Neutrophil (primary cell): ENCODE data around the gene PPIL4.

Experiments used
- H3K27ac ChIP-seq: fragments of 200-600 bp; sonication (generic); 2 replicates; pipeline ENCODE4 v1.5.1; 2016; ENCODE audit warnings: mild to moderate bottlenecking, moderate library complexity
- H3K27me3 ChIP-seq: fragments of 200-600 bp; sonication (generic); 2 replicates; pipeline ENCODE4 v1.6.0; 2016; ENCODE audit warnings: mild to moderate bottlenecking
- H3K36me3 ChIP-seq: fragments of 200-600 bp; sonication (generic); 2 replicates; pipeline ENCODE4 v1.5.1; 2017
- H3K4me1 ChIP-seq, 2 experiments: fragments of 200-600 bp in 1 of 2; sonication (generic) in 1 of 2; 1 replicate in 1 of 2; 2 replicates in 1 of 2; pipeline versions ENCODE4 v1.5.1 to v1.6.1; 2013 to 2016; ENCODE audit warnings: low read depth in 1 of 2, low read length in 1 of 2, mild to moderate bottlenecking in 1 of 2, moderate library complexity in 1 of 2; ENCODE audit not compliant: control insufficient read depth in 1 of 2, insufficient read depth in 1 of 2
- H3K4me3 ChIP-seq, 2 experiments: fragments of 200-600 bp in 1 of 2; sonication (generic) in 1 of 2; 1 replicate in 1 of 2; 2 replicates in 1 of 2; pipeline ENCODE4 v1.5.1; 2013 to 2016; ENCODE audit warnings: low read depth in 1 of 2, low read length in 1 of 2, mild to moderate bottlenecking in 1 of 2, moderate library complexity in 1 of 2
- H3K9me3 ChIP-seq: fragments of 200-600 bp; sonication (generic); 2 replicates; pipeline ENCODE4 v1.5.1; 2016
- TF ChIP-seq, protein P1 (sequence below): fragments of 200-600 bp; sonication (generic); IDR thresholded peaks from 2 replicates; pipeline ENCODE4 v1.5.1; 2016; ENCODE audit warnings: antibody characterized with exemption

Gene PPIL4

DNA sequence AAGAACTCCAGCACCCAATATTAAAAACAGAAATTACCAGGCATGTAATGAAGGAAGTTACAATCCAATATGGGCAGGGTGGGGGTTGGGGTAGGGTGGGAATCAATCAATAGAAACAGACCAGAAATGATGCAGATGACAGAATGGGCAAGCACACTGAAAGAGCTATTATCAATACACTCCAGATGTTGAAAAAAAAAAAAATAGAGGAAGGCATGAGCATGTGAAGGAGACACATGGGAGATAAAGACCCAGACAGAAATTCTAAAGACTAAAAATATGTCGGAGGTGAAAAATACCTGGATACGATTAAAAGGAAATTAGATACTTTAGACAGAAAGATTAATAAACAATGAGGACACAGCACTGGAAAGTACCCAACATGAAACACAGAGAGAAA is 42.0 kb downstream of the PPIL4 start:
- Histone ChIP-seq H3K9me3 (no peaks in the 10 kb centered on the region), H3K27ac (no peak overlapping the region), H3K36me3 (peaks cover 34% of the 10 kb centered on the region)

DNA sequence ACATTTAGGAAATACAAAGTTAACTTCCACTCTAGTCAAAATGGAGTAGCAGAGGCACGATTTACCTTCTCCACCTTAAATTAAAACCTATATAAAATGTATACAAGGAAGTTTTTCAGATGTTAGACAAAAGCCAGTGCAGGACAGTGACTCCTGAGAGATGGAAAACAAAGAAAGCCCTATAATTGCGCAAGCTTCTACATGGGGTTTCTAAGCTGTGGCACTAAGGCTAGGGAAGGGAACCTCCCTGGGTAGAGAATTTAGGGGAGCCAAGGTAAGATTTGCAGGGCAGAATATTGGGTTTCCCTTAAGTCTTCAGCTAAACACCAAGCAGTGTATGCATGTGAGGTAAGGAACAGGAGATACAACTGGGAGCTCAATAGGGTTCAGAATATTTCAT is 42.6 kb downstream of the PPIL4 start:
- peaks cover 34% of the 10 kb centered on the region for H3K36me3 ChIP-seq
- H3K27me3 ChIP-seq = no peaks in the 10 kb centered on the region
- no peaks in the 10 kb centered on the region for H3K9me3 ChIP-seq
- H3K4me1 ChIP-seq = no peaks in the 10 kb centered on the region
- TF ChIP-seq, protein P1, sequence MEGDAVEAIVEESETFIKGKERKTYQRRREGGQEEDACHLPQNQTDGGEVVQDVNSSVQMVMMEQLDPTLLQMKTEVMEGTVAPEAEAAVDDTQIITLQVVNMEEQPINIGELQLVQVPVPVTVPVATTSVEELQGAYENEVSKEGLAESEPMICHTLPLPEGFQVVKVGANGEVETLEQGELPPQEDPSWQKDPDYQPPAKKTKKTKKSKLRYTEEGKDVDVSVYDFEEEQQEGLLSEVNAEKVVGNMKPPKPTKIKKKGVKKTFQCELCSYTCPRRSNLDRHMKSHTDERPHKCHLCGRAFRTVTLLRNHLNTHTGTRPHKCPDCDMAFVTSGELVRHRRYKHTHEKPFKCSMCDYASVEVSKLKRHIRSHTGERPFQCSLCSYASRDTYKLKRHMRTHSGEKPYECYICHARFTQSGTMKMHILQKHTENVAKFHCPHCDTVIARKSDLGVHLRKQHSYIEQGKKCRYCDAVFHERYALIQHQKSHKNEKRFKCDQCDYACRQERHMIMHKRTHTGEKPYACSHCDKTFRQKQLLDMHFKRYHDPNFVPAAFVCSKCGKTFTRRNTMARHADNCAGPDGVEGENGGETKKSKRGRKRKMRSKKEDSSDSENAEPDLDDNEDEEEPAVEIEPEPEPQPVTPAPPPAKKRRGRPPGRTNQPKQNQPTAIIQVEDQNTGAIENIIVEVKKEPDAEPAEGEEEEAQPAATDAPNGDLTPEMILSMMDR = no peak
- no peak overlapping the region for H3K27ac ChIP-seq
- H3K4me3 ChIP-seq = no peak overlapping the region

More for the DNA sequence above, 42.0 kb downstream of the PPIL4 start:
- TF ChIP-seq, protein P1 = no peak
- Histone ChIP-seq H3K27me3 (no peaks in the 10 kb centered on the region), H3K4me3 (no peak overlapping the region), H3K4me1 (no peaks in the 10 kb centered on the region)

DNA sequence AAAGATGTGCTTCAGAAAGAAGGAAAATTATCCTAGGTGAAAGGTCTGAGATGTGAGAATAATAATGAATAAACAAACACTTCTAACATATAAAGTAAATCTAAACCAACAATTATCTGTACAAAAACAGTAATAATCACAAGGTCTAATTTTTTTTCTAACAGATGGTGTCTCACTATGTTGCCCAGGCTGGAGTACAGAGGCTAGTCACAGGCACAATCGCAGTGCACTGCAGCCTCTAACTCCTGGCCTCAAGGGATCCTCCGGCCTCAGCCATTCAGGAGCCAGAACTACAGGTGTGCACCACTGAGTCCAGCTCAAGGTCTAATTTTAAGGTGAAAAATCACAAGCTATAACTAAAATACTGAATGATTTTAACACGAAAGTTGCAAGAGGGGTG is 44.1 kb downstream of the PPIL4 start:
- TF ChIP-seq, protein P1 = no peak
- Histone ChIP-seq H3K9me3 (no peaks in the 10 kb centered on the region), H3K4me3 (no peak overlapping the region), H3K36me3 (peaks cover 26% of the 10 kb centered on the region), H3K27me3 (no peaks in the 10 kb centered on the region), H3K4me1 (no peaks in the 10 kb centered on the region), H3K27ac (no peak overlapping the region)

DNA sequence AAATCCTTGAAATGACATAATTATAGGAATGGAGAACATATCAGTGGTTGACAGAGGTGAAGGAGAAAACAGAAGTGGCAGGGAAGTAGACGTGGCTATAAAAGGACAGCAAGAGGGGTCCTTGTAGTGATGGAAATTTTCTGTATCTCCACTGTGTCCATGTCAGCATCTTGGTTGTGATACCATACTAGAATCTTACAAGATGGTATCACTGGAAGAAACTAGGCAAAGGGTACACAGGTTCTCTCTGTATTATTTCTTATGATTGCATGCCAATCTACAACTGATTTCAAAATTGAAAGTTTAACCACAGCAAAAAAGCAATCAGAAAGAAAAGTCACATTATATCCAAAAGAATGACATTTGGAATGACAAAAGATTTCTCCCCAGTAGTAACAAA is 44.6 kb downstream of the PPIL4 start:
- peaks cover 20% of the 10 kb centered on the region for H3K36me3 ChIP-seq
- no peaks in the 10 kb centered on the region for H3K4me1 ChIP-seq
- no peaks in the 10 kb centered on the region for H3K9me3 ChIP-seq
- H3K4me3 ChIP-seq = no peak overlapping the region
- no peak overlapping the region for H3K27ac ChIP-seq
- TF ChIP-seq, protein P1 = no peak
- no peaks in the 10 kb centered on the region for H3K27me3 ChIP-seq

DNA sequence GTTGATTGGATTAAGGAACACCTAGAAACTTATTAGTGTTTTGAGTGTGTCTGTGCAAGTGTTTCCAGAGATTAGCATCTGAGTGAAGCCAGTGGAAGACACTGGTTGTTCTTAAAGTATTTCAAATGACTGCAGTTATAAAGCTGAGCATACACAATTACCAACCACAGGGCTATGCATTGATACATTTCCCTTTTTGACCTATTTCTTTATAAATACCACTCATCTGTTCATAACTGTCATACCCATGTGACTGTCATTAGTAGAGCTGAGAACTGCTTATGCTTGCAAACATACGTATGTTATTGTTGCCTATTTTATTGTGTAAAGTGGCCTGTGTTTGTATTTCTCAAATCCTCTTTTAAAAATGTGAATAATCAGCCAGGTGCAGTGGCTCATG is 45.7 kb downstream of the PPIL4 start:
- Histone ChIP-seq H3K36me3 (peaks cover 11% of the 10 kb centered on the region), H3K27ac (no peak overlapping the region), H3K4me1 (no peaks in the 10 kb centered on the region), H3K27me3 (no peaks in the 10 kb centered on the region), H3K4me3 (no peak overlapping the region), H3K9me3 (no peaks in the 10 kb centered on the region)
- TF ChIP-seq, protein P1 = no peak

DNA sequence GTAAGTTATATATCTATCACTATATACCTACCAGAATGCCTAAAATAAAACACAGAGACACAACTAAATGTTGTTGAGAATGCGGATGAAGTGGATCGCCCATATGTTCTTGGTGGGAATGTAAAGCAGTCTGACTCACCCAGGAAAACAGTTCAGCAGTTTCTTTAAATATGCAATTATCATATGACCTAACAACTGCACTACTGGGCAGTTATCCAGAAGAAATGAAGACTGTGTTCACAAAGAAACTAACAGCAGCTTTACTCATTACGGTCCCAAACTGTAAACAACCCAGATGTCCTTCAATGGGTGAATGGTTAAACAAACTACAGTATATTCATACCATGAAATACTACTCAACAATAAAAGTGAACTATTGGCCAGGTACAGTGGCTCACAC is 46.8 kb downstream of the PPIL4 start:
- Histone ChIP-seq H3K27ac (no peak overlapping the region), H3K27me3 (no peaks in the 10 kb centered on the region), H3K36me3 (peaks cover 4% of the 10 kb centered on the region), H3K4me3 (no peak overlapping the region), H3K4me1 (no peaks in the 10 kb centered on the region), H3K9me3 (no peaks in the 10 kb centered on the region)
- TF ChIP-seq, protein P1 = no peak
